H9 (cell line): ENCODE results near the gene GPR176. TPM values are rescaled to one million over a fixed set of nuclear protein-coding genes. Genes with fewer than 3 reads are reported as not detected.

Experiments used
- DNase-seq: peaks from one replicate; pipeline ENCODE4 v3.0.0-alpha.2; 2017
- H2AFZ ChIP-seq: one replicate; pipeline ENCODE4 v1.6.1; 2013; ENCODE audit warnings: mild to moderate bottlenecking, low read length, control low read depth, moderate library complexity
- H2AK5ac ChIP-seq: 2 replicates; pipeline ENCODE4 v1.6.1; 2013; ENCODE audit warnings: low read length, control low read depth, mixed read lengths; ENCODE audit not compliant: insufficient read length
- H2BK120ac ChIP-seq: one replicate; pipeline ENCODE4 v1.6.1; 2013; ENCODE audit warnings: low read depth, mild to moderate bottlenecking, low read length, control low read depth, inconsistent platforms; ENCODE audit not compliant: poor library complexity, severe bottlenecking
- H2BK12ac ChIP-seq: 2 replicates; pipeline ENCODE4 v1.6.1; 2013; ENCODE audit warnings: low read length, control low read depth, mixed read lengths, low read depth; ENCODE audit not compliant: insufficient read length
- H2BK15ac ChIP-seq: 2 replicates; pipeline ENCODE4 v1.6.1; 2013; ENCODE audit warnings: low read depth, low read length, control low read depth
- H2BK20ac ChIP-seq: one replicate; pipeline ENCODE4 v1.6.1; 2013; ENCODE audit warnings: low read depth, mild to moderate bottlenecking, low read length, control low read depth, inconsistent platforms; ENCODE audit not compliant: poor library complexity, severe bottlenecking
- H2BK5ac ChIP-seq: 2 replicates; pipeline ENCODE4 v1.6.1; 2013; ENCODE audit warnings: low read length, control low read depth, mixed read lengths; ENCODE audit not compliant: insufficient read length
- H3K14ac ChIP-seq: 2 replicates; pipeline ENCODE4 v1.6.1; 2013; ENCODE audit warnings: low read length, control low read depth; ENCODE audit not compliant: insufficient read depth
- H3K18ac ChIP-seq: 2 replicates; pipeline ENCODE4 v1.6.1; 2013; ENCODE audit warnings: low read depth, mild to moderate bottlenecking, mixed read lengths, low read length, control low read depth; ENCODE audit not compliant: insufficient read length
- H3K23ac ChIP-seq: 2 replicates; pipeline ENCODE4 v1.6.1; 2013; ENCODE audit warnings: low read length, control low read depth, mixed read lengths, low read depth; ENCODE audit not compliant: insufficient read length
- H3K23me2 ChIP-seq: 2 replicates; pipeline ENCODE4 v1.6.1; 2013; ENCODE audit warnings: low read depth, mild to moderate bottlenecking, mixed read lengths, low read length, control low read depth; ENCODE audit not compliant: insufficient read length, poor library complexity, severe bottlenecking
- H3K27ac ChIP-seq: 2 replicates; pipeline ENCODE4 v1.5.1; 2013; ENCODE audit warnings: low read length, control low read depth, mixed read lengths, low read depth; ENCODE audit not compliant: insufficient read length
- H3K27me3 ChIP-seq: 2 replicates; pipeline ENCODE4 v1.6.1; 2013; ENCODE audit warnings: low read length, control low read depth, inconsistent platforms; ENCODE audit not compliant: insufficient read depth
- H3K4ac ChIP-seq: 2 replicates; pipeline ENCODE4 v1.6.1; 2013; ENCODE audit warnings: low read depth, mild to moderate bottlenecking, control low read depth, inconsistent platforms, low read length, moderate library complexity
- H3K4me1 ChIP-seq: 2 replicates; pipeline ENCODE4 v1.6.1; 2013; ENCODE audit warnings: low read length, control low read depth, inconsistent platforms; ENCODE audit not compliant: insufficient read depth
- H3K4me2 ChIP-seq: 2 replicates; pipeline ENCODE4 v1.6.1; 2013; ENCODE audit warnings: low read length, control low read depth, mixed read lengths; ENCODE audit not compliant: insufficient read length, insufficient read depth
- H3K56ac ChIP-seq: 2 replicates; pipeline ENCODE4 v1.6.1; 2013; ENCODE audit warnings: low read depth, mild to moderate bottlenecking, mixed read lengths, low read length, control low read depth; ENCODE audit not compliant: insufficient read length
- H3K79me1 ChIP-seq: 2 replicates; pipeline ENCODE4 v1.6.1; 2013; ENCODE audit warnings: low read depth, mild to moderate bottlenecking, moderate library complexity, low read length, control low read depth, inconsistent platforms; ENCODE audit not compliant: insufficient read depth, poor library complexity, severe bottlenecking
- H3K79me2 ChIP-seq: 2 replicates; pipeline ENCODE4 v1.6.1; 2013; ENCODE audit warnings: low read length, control low read depth, inconsistent platforms; ENCODE audit not compliant: insufficient read depth
- H3K9ac ChIP-seq: 2 replicates; pipeline ENCODE4 v1.6.1; 2013; ENCODE audit warnings: low read length, control low read depth, mixed read lengths; ENCODE audit not compliant: insufficient read length; ENCODE audit errors: extremely low read depth
- H3K9me3 ChIP-seq: one replicate; pipeline ENCODE4 v1.6.1; 2013; ENCODE audit warnings: low read depth, low read length, inconsistent platforms; ENCODE audit not compliant: control insufficient read depth
- H3T11ph ChIP-seq: one replicate; pipeline ENCODE4 v1.6.1; 2013; ENCODE audit warnings: mild to moderate bottlenecking, low read length, control low read depth, inconsistent platforms
- H4K20me1 ChIP-seq: one replicate; pipeline ENCODE4 v1.6.1; 2013; ENCODE audit not compliant: control insufficient read depth, insufficient read length, insufficient read depth
- H4K5ac ChIP-seq: 2 replicates; pipeline ENCODE4 v1.6.1; 2013; ENCODE audit warnings: low read depth, mild to moderate bottlenecking, mixed read lengths, low read length, control low read depth; ENCODE audit not compliant: insufficient read length
- H4K8ac ChIP-seq: replicated peaks from 2 replicates; pipeline ENCODE4 v1.6.1; 2013; ENCODE audit warnings: low read length, control low read depth, mixed read lengths, low read depth; ENCODE audit not compliant: insufficient read length
- H4K91ac ChIP-seq: 2 replicates; pipeline ENCODE4 v1.6.1; 2013; ENCODE audit warnings: low read depth, mild to moderate bottlenecking, moderate library complexity, mixed read lengths, low read length, control low read depth; ENCODE audit not compliant: insufficient read length
- H3K27ac Mint-ChIP-seq, 3 experiments: 2 replicates in 2 of 3; 3 replicates in 1 of 3; pipeline ENCODE4 v1.8.0; 2020 to 2021; ENCODE audit warnings: mixed read lengths in 3 of 3, mild to moderate bottlenecking in 1 of 3, moderate library complexity in 1 of 3
- H3K27me3 Mint-ChIP-seq: 2 replicates; pipeline ENCODE4 v1.8.0; 2021; ENCODE audit warnings: low read depth, mild to moderate bottlenecking, moderate library complexity, mixed read lengths
- H3K36me3 Mint-ChIP-seq, 3 experiments: 2 replicates in 2 of 3; 3 replicates in 1 of 3; pipeline ENCODE4 v1.8.0; 2020 to 2021; ENCODE audit warnings: low read depth in 3 of 3, mixed read lengths in 3 of 3; ENCODE audit not compliant: insufficient read depth in 1 of 3
- H3K4me1 Mint-ChIP-seq, 2 experiments: 2 replicates each; pipeline ENCODE4 v1.8.0; 2020; ENCODE audit warnings: mixed read lengths in 2 of 2
- H3K4me3 Mint-ChIP-seq, 2 experiments: 2 replicates in 1 of 2; 3 replicates in 1 of 2; pipeline ENCODE4 v1.8.0; 2020 to 2021; ENCODE audit warnings: mild to moderate bottlenecking in 2 of 2, mixed read lengths in 2 of 2, moderate library complexity in 1 of 2
- H3K9me3 Mint-ChIP-seq, 2 experiments: 2 replicates in 1 of 2; 3 replicates in 1 of 2; pipeline ENCODE4 v1.8.0; 2020; ENCODE audit warnings: mild to moderate bottlenecking in 2 of 2, mixed read lengths in 2 of 2, moderate library complexity in 1 of 2
- CTCF ChIP-seq: fragments of 200-600 bp; sonication (generic); conservative IDR thresholded peaks from 3 replicates; pipeline ENCODE4 v1.8.0; 2021; ENCODE audit warnings: antibody characterized with exemption, mild to moderate bottlenecking
- WGBS: extraction: QIAGEN DNeasy Blood & Tissue Kit; methylation state at CpG from one replicate; pipeline ENCODE4 v1.1.7; 2013; ENCODE audit warnings: missing lambda C conversion rate, low lambda C conversion rate, mixed read lengths; ENCODE audit not compliant: insufficient read length; ENCODE audit errors: extremely low coverage; 5-methylcytosine and 5-hydroxymethylcytosine counted together
- total RNA-seq: library from RNA; stranded (reverse); gene quantifications from 2 replicates; pipeline ENCODE4 v1.2.1, GENCODE V29; 2021

GPR176 gene
- total RNA-seq, 1 experiment from 2014 or later, result 132 TPM

GRCh38 chr15:39856357-39856756, 63.7 kb downstream of the GPR176 start:
- H3K9ac ChIP-seq, result no peak overlapping the region
- no peak overlapping the region for H4K5ac ChIP-seq

More at GRCh38 chr15:39856357-39856756, 63.7 kb downstream of the GPR176 start:
- no peak overlapping the region for H3K4me2 ChIP-seq
- no peak overlapping the region for H2AFZ ChIP-seq
- H2BK5ac ChIP-seq, result no peak overlapping the region
- H3K4me1 Mint-ChIP-seq, result peaks cover 53 to 63% of the 10 kb centered on the region in 2 experiments
- no peak for TF ChIP-seq CTCF
- H3K9me3 Mint-ChIP-seq, result no peaks in the 10 kb centered on the region; a peak in 1 of 5 replicates
- no peaks in the 10 kb centered on the region for H3K27me3 Mint-ChIP-seq
- H3K9me3 ChIP-seq, result no peaks in the 10 kb centered on the region
- no peak overlapping the region for H3K23ac ChIP-seq
- H3K79me2 ChIP-seq, result peaks cover 12% of the 10 kb centered on the region; the same call in 1 of the 2 replicates
- no peaks in the 10 kb centered on the region for H3K23me2 ChIP-seq
- H3K18ac ChIP-seq, result no peak overlapping the region
- no peak overlapping the region for H3K14ac ChIP-seq
- no peaks in the 10 kb centered on the region for H3K27me3 ChIP-seq
- no CpG with 5 or more reads among the region's 3 CpGs for WGBS
- peak overlapping the region in 1 of 3 experiments; percentile 50; a peak in 2 of 7 replicates for H3K27ac Mint-ChIP-seq
- H3T11ph ChIP-seq, result no peak overlapping the region
- no peak overlapping the region for H2AK5ac ChIP-seq
- no peak overlapping the region for H3K4ac ChIP-seq
- H3K27ac ChIP-seq, result no peak overlapping the region
- no peak overlapping the region for H2BK20ac ChIP-seq
- peaks cover 17 to 36% (median 29%) of the 10 kb centered on the region in 3 experiments for H3K36me3 Mint-ChIP-seq
- H3K79me1 ChIP-seq, result no peaks in the 10 kb centered on the region
- H4K91ac ChIP-seq, result no peak overlapping the region
- peaks cover 7% of the 10 kb centered on the region for H3K4me1 ChIP-seq
- no peak overlapping the region for H4K8ac ChIP-seq
- no peaks in the 10 kb centered on the region for H4K20me1 ChIP-seq
- H2BK12ac ChIP-seq, result no peak overlapping the region
- H2BK15ac ChIP-seq, result no peak overlapping the region
- H2BK120ac ChIP-seq, result no peak overlapping the region
- no peak overlapping the region for H3K4me3 Mint-ChIP-seq
- DNase-seq, result no peak
- H3K56ac ChIP-seq, result no peak overlapping the region
